GM06990 (cell line): ENCODE results near the gene CRB3.

Experiments
- DNase-seq: peaks from one replicate; pipeline ENCODE4 v3.0.0-alpha.2; 2011; ENCODE audit not compliant: insufficient read length; ENCODE audit errors: extremely low read depth
- H3K27me3 ChIP-seq: replicated peaks from 2 replicates; pipeline ENCODE4 v1.6.0; 2011; ENCODE audit warnings: low read length; ENCODE audit not compliant: control insufficient read depth, insufficient read depth
- H3K36me3 ChIP-seq: 2 replicates; pipeline ENCODE4 v1.5.1; 2011; ENCODE audit warnings: low read length; ENCODE audit not compliant: control insufficient read depth, insufficient read depth
- H3K4me3 ChIP-seq: replicated peaks from 2 replicates; pipeline ENCODE4 v1.5.1; 2011; ENCODE audit warnings: low read depth, mild to moderate bottlenecking, control low read depth, low read length
- CTCF ChIP-seq: IDR thresholded peaks from 2 replicates; pipeline ENCODE4 v1.5.1; 2011; ENCODE audit warnings: low read length, control low read depth, mild to moderate bottlenecking, inconsistent platforms; ENCODE audit not compliant: insufficient read depth, poor library complexity, severe bottlenecking

Gene CRB3

GRCh38 chr19:6475321-6476108, 11.4 kb downstream of the CRB3 start:
- Histone ChIP-seq H3K4me3 (no peak overlapping the region), H3K36me3 (peaks cover 36% of the 10 kb centered on the region), H3K27me3 (no peaks in the 10 kb centered on the region)
- no peak for TF ChIP-seq CTCF
- DNase-seq: no peak

GRCh38 chr19:6476155-6476895, 12.3 kb downstream of the CRB3 start:
- Histone ChIP-seq H3K36me3 (peaks cover 32% of the 10 kb centered on the region), H3K27me3 (no peaks in the 10 kb centered on the region), H3K4me3 (no peak overlapping the region)
- peak; percentile 63 for DNase-seq
- TF ChIP-seq CTCF: no peak

- H3K36me3 ChIP-seq: peaks cover 32% of the 10 kb centered on the region
- DNase-seq: no peak
- no peak overlapping the region for H3K4me3 ChIP-seq
These were observed 12.9 kb downstream of the CRB3 start for GRCh38 chr19:6476896-6477431.

DNA sequence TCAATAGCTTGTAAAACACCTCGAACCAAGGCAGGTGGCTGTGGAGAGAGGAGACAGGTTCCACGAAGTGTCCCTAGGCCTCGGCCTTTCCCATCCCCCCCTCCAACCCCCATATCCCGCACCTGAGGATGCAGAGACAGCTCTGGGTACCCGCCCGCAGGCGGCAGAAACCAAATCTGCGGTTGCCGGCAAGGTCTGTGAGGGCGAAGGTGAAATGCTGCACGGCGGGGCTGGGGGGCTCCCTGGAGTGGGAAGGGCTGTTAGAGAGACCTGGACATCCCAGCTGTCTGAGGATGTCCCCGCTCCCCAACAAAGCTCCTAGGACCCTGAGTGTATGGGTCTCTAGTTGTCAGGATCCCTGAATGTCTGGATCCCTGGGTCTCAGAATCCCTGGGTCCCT, 14.7 kb downstream of the CRB3 start:
- Histone ChIP-seq H3K4me3 (no peak overlapping the region), H3K36me3 (peaks cover 28% of the 10 kb centered on the region), H3K27me3 (no peaks in the 10 kb centered on the region)
- TF ChIP-seq CTCF: no peak
- DNase-seq: no peak

More at GRCh38 chr19:6476896-6477431, 12.9 kb downstream of the CRB3 start:
- TF ChIP-seq CTCF: no peak
- no peaks in the 10 kb centered on the region for H3K27me3 ChIP-seq

GRCh38 chr19:6479836-6480398, 15.8 kb downstream of the CRB3 start:
- no peak for TF ChIP-seq CTCF

More at GRCh38 chr19:6479836-6480398, 15.8 kb downstream of the CRB3 start:
- Histone ChIP-seq H3K27me3 (no peaks in the 10 kb centered on the region), H3K36me3 (peaks cover 27% of the 10 kb centered on the region), H3K4me3 (no peak overlapping the region)
- no peak for DNase-seq
